ENCODE results near the gene PCDH9.

GRCh38 chr13:66612983-66613382 is 617.2 kb downstream of the PCDH9 start:
- no peak for TF ChIP-seq SIN3A (IDR thresholded peaks at IDR 0.05; ENCODE audit: borderline replicate concordance, low read depth, low read length)
- no peak for TF ChIP-seq TARDBP (CRISPR knock-in tag; IDR thresholded peaks at IDR 0.05)
- TF ChIP-seq STAT6 (CRISPR knock-in tag; IDR thresholded peaks at IDR 0.05; ENCODE audit: borderline replicate concordance): no peak
- TF ChIP-seq FOXM1 (CRISPR knock-in tag; IDR thresholded peaks at IDR 0.05): no peak
- no peak for TF ChIP-seq ADNP (CRISPR knock-in tag; IDR thresholded peaks at IDR 0.05)
- no peak for TF ChIP-seq CEBPB (IDR thresholded peaks at IDR 0.05; ENCODE audit: borderline replicate concordance, low read depth, low read length)
- TF ChIP-seq CTCF (CRISPR knock-in tag; IDR thresholded peaks at IDR 0.05): no peak
- no peak for TF ChIP-seq HINFP (CRISPR knock-in tag; IDR thresholded peaks at IDR 0.05; ENCODE audit: low read depth)
- no peak for TF ChIP-seq SETDB1 (CRISPR knock-in tag; IDR thresholded peaks at IDR 0.05; ENCODE audit: borderline replicate concordance)
- no peak for TF ChIP-seq FOXK2 (IDR thresholded peaks at IDR 0.05)
- TF ChIP-seq ZBTB26 (CRISPR knock-in tag; IDR thresholded peaks at IDR 0.05; ENCODE audit: borderline replicate concordance): no peak
- TF ChIP-seq ZBTB7A (CRISPR knock-in tag; IDR thresholded peaks at IDR 0.05): no peak
- no peak for TF ChIP-seq MXI1 (IDR thresholded peaks at IDR 0.05; ENCODE audit: borderline replicate concordance, low read depth, low read length)
